ENCODE data around the gene ADRA2C. TPM values are rescaled to one million over a fixed set of nuclear protein-coding genes. Genes with fewer than 3 reads are reported as not detected.

ADRA2C gene
- total and polyA plus RNA-seq, 4 donors: 0.23 to 5.4 (median 1.9) TPM

DNA sequence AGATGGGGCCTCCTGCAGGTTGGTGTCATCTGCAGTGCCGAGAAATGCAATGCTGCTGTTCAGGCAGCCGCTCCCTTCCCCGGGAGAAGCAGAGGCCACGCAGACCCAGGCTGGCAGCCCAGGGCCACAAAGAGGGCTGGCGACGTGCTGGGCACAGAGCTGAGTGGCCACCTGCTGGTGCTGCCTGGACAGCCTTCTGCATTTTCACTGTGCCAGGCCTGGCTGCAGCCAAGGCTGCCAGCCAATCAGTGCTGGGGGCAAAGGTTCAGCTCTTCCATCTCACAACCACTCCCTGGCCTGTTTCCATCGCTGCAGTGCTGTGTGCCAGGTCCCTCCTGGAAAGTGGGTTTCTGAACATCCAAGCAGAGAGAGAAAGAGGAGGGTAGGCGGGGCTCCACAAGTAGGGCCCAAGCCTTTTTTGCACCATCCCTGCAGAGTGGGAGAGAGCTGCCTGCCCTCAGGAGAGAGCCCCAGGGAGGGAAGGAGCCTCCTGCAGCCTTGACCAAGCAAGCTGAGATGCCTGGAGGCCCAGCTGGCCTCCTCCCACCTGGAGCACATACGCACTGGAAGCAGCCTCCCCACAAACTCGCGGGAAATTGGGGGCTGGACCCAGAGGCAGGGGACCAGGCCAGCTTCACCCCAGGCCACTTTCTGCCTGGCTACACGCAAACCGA, 20.1 kb downstream of the ADRA2C start:
- H3K4me1 ChIP-seq (ENCODE audit: control insufficient read depth in 5 of 5, insufficient read depth in 5 of 5, low read length in 5 of 5): no peaks in the 10 kb centered on the region
- H3K36me3 ChIP-seq (ENCODE audit: control insufficient read depth in 4 of 4, insufficient read depth in 4 of 4, low read length in 4 of 4): no peaks in the 10 kb centered on the region
- no peak overlapping the region for H3K9ac ChIP-seq (ENCODE audit: insufficient read depth in 1 of 2, low read length in 2 of 2)
- TF ChIP-seq, protein P1, sequence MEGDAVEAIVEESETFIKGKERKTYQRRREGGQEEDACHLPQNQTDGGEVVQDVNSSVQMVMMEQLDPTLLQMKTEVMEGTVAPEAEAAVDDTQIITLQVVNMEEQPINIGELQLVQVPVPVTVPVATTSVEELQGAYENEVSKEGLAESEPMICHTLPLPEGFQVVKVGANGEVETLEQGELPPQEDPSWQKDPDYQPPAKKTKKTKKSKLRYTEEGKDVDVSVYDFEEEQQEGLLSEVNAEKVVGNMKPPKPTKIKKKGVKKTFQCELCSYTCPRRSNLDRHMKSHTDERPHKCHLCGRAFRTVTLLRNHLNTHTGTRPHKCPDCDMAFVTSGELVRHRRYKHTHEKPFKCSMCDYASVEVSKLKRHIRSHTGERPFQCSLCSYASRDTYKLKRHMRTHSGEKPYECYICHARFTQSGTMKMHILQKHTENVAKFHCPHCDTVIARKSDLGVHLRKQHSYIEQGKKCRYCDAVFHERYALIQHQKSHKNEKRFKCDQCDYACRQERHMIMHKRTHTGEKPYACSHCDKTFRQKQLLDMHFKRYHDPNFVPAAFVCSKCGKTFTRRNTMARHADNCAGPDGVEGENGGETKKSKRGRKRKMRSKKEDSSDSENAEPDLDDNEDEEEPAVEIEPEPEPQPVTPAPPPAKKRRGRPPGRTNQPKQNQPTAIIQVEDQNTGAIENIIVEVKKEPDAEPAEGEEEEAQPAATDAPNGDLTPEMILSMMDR (IDR thresholded peaks at IDR 0.05; ENCODE audit: control extremely low read depth, extremely low read depth): no peak
- no peak overlapping the region for H3K4me3 ChIP-seq
- DNase-seq (peak in 2 of 3 donors; percentile 22 to 27), ATAC-seq (ENCODE audit: insufficient read depth, low FRiP score) (no peak)
- no peak overlapping the region for H3K27ac ChIP-seq (ENCODE audit: low read depth in 1 of 2, low read length in 1 of 2)
- WGBS, 2 donors: 72 to 82% methylated on average over 13 of the region's 13 CpGs
- peaks cover 0 to 8% (median 3%) of the 10 kb centered on the region in 3 donors for H3K27me3 ChIP-seq (ENCODE audit: control insufficient read depth in 3 of 3, insufficient read depth in 3 of 3, low read length in 2 of 3)
- peaks cover 0 to 3% (median 0%) of the 10 kb centered on the region in 4 donors for H3K9me3 ChIP-seq (ENCODE audit: control insufficient read depth in 4 of 4, insufficient read depth in 3 of 4, low read length in 3 of 4)

DNA sequence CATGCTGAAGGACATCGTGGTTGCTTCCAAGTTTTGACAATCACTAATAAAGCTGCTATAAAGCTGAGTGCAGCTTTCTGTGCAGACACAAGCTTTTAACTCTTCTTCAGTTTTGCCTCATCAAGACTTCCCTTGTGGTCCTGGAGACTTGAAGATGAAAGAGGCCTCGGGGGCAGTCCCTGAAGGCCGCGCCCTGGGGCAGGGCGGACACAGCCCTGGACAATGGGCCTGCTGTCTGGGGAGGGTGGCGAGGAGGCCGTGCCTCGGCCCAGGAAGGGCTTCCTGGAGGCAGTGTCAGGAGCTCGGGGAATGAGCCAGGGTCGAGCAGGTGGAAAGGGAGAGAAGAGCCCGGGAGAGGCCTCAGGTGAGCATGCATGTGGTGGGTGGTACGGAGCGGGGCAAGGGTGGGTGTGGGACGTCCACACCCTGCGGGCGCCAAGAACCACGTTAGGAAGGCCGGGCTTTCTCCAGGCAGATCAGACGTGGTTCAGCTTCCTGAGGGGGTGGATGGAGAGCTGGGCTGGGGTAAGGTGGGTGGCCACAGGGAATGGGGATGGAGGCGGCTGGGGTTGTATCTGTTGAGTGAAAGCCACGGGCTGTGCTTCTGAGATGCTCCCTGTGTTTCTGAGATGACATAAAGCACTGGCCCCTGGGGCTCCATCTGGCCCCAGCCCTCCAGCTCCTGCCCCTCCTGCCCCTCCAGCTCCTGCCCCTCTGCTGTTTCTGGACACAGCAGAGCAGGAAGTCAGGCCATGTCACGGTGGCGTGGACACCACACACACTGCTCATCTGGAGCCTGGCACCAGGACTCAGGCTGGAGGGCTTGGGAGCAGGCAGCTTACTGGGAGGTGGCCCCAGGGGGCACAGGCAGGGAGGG, 21.5 kb downstream of the ADRA2C start:
- Histone ChIP-seq H3K4me1 (ENCODE audit: control insufficient read depth in 5 of 5, insufficient read depth in 5 of 5, low read length in 5 of 5) (no peaks in the 10 kb centered on the region), H3K9me3 (ENCODE audit: control insufficient read depth in 4 of 4, insufficient read depth in 3 of 4, low read length in 3 of 4) (peaks cover 0 to 3% (median 0%) of the 10 kb centered on the region in 4 donors), H3K9ac (ENCODE audit: insufficient read depth in 1 of 2, low read length in 2 of 2) (no peak overlapping the region), H3K27ac (ENCODE audit: low read depth in 1 of 2, low read length in 1 of 2) (no peak overlapping the region), H3K27me3 (ENCODE audit: control insufficient read depth in 3 of 3, insufficient read depth in 3 of 3, low read length in 2 of 3) (peaks cover 0 to 3% (median 3%) of the 10 kb centered on the region in 3 donors), H3K4me3 (no peak overlapping the region), H3K36me3 (ENCODE audit: control insufficient read depth in 4 of 4, insufficient read depth in 4 of 4, low read length in 4 of 4) (no peaks in the 10 kb centered on the region)
- TF ChIP-seq, protein P1 (IDR thresholded peaks at IDR 0.05; ENCODE audit: control extremely low read depth, extremely low read depth): no peak
- 78 to 85% methylated on average over 23 of the region's 23 CpGs for WGBS, 2 donors
- ATAC-seq (ENCODE audit: insufficient read depth, low FRiP score) (no peak), DNase-seq (no peak)

DNA sequence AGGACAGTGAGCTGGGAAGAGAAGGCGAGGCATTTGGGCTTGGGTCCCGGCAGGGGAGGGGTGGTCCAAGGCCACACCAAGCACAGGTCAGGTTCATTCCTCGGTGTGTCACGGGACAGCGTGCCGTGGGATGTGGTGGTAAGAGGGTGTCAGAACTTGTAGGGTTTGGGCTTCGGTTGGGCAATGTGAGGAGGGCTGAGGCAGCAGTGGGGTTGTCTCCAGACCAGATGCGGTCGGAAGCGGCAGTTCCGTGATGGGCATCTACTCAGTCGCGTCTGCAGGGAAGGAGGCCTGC, 22.1 kb downstream of the ADRA2C start:
- Histone ChIP-seq H3K4me3 (no peak overlapping the region), H3K9ac (ENCODE audit: insufficient read depth in 1 of 2, low read length in 2 of 2) (no peak overlapping the region), H3K36me3 (ENCODE audit: control insufficient read depth in 4 of 4, insufficient read depth in 4 of 4, low read length in 4 of 4) (no peaks in the 10 kb centered on the region), H3K9me3 (ENCODE audit: control insufficient read depth in 4 of 4, insufficient read depth in 3 of 4, low read length in 3 of 4) (peaks cover 0 to 3% (median 0%) of the 10 kb centered on the region in 4 donors), H3K27ac (ENCODE audit: low read depth in 1 of 2, low read length in 1 of 2) (no peak overlapping the region), H3K27me3 (ENCODE audit: control insufficient read depth in 3 of 3, insufficient read depth in 3 of 3, low read length in 2 of 3) (peaks cover 0 to 3% (median 0%) of the 10 kb centered on the region in 3 donors), H3K4me1 (ENCODE audit: control insufficient read depth in 5 of 5, insufficient read depth in 5 of 5, low read length in 5 of 5) (no peaks in the 10 kb centered on the region)
- ATAC-seq (ENCODE audit: insufficient read depth, low FRiP score): no peak
- WGBS, 2 donors: 83 to 93% methylated on average over 13 of the region's 13 CpGs
- no peak for DNase-seq
- TF ChIP-seq, protein P1 (IDR thresholded peaks at IDR 0.05; ENCODE audit: control extremely low read depth, extremely low read depth): no peak
